ENCODE results near the gene LYG1. TPM values are rescaled to one million over a fixed set of nuclear protein-coding genes. Genes with fewer than 3 reads are reported as not detected.
"Not testable (repeated sequence)": the region's sequence is repeated elsewhere in the genome, so short reads cannot be mapped to it uniquely, and the experiment has no call there.

The LYG1 gene
- total RNA-seq, 2 experiments from 2014 or later: 1.4 to 1.6 TPM

GRCh38 chr2:99335911-99336803, 35.2 kb upstream of the LYG1 start, which contains the start of gene TXNDC9:
Gene TXNDC9, minus strand, starts transcription at chr2:99336333. Its CDS starts 3,123 bp downstream, at chr2:99333210.
- DNase-seq: peak; percentile 99
- Mint-ChIP-seq H3K36me3 (ENCODE audit: low read depth) (peaks cover 23% of the 10 kb centered on the region), H3K27ac (no peak within 1 kb of the TSS), H3K4me1 (ENCODE audit: low read depth) (peaks cover 34% of the 10 kb centered on the region), H3K4me3 (no peak within 1 kb of the TSS), H3K9me3 (ENCODE audit: insufficient read depth) (no peaks in the 10 kb centered on the region), H3K27me3 (ENCODE audit: low read depth) (no peaks in the 10 kb centered on the region)
- peak; percentile 85 for ATAC-seq
- POLR2A ChIA-PET: interaction anchor here (1.2 to 3.0 kb wide), 6 partner anchors 8 to 156 kb away, joined by 4 to 23 read pairs (median 8); partner anchors contain the start of genes MITD1 and MRPL30
- CTCF ChIA-PET: interaction anchor here (0.7 to 2.8 kb wide), 10 partner anchors 12 to 687 kb away, joined by 3 to 17 read pairs (median 4); partner anchors contain the start of genes MITD1, MRPL30 and REV1

GRCh38 chr2:99325384-99325783, 24.4 kb upstream of the LYG1 start:
- CTCF ChIA-PET: no interaction called here
- Mint-ChIP-seq H3K9me3 (ENCODE audit: insufficient read depth) (no peaks in the 10 kb centered on the region), H3K27me3 (ENCODE audit: low read depth) (no peaks in the 10 kb centered on the region), H3K36me3 (ENCODE audit: low read depth) (peaks cover 45% of the 10 kb centered on the region), H3K4me1 (ENCODE audit: low read depth) (no peaks in the 10 kb centered on the region), H3K4me3 (no peak overlapping the region), H3K27ac (no peak overlapping the region)
- DNase-seq (no peak), ATAC-seq (no peak)
- POLR2A ChIA-PET: no interaction called here

- POLR2A ChIA-PET; H3K4me3 Mint-ChIP-seq; H3K9me3 Mint-ChIP-seq (ENCODE audit: insufficient read depth); ATAC-seq; H3K27me3 Mint-ChIP-seq (ENCODE audit: low read depth); H3K27ac Mint-ChIP-seq; DNase-seq; H3K4me1 Mint-ChIP-seq (ENCODE audit: low read depth): not testable (repeated sequence)
- peaks cover 45% of the 10 kb centered on the region for H3K36me3 Mint-ChIP-seq (ENCODE audit: low read depth)
- CTCF ChIA-PET: interaction anchor here (1.0 kb wide), 1 partner anchor 18 kb away, joined by 3 read pairs; the partner anchor contains the start of gene TXNDC9
Observed at GRCh38 chr2:99317873-99318200, 16.8 kb upstream of the LYG1 start.

- ChIA-PET CTCF (no interaction called here), POLR2A (no interaction called here)
- no peaks in the 10 kb centered on the region for H3K27me3 Mint-ChIP-seq (ENCODE audit: low read depth)
- H3K4me1 Mint-ChIP-seq (ENCODE audit: low read depth): peaks cover 4% of the 10 kb centered on the region
- H3K4me3 Mint-ChIP-seq: no peak overlapping the region
- no peak overlapping the region for H3K27ac Mint-ChIP-seq
- ATAC-seq (no peak), DNase-seq (no peak)
- peaks cover 45% of the 10 kb centered on the region for H3K36me3 Mint-ChIP-seq (ENCODE audit: low read depth)
- no peaks in the 10 kb centered on the region for H3K9me3 Mint-ChIP-seq (ENCODE audit: insufficient read depth)
Observed at GRCh38 chr2:99317161-99317872, 16.3 kb upstream of the LYG1 start.

GRCh38 chr2:99299580-99299979, 1.4 kb downstream of the LYG1 start:
- Mint-ChIP-seq H3K27me3 (ENCODE audit: low read depth) (no peaks in the 10 kb centered on the region), H3K9me3 (ENCODE audit: insufficient read depth) (no peaks in the 10 kb centered on the region), H3K27ac (no peak overlapping the region), H3K4me1 (ENCODE audit: low read depth) (no peaks in the 10 kb centered on the region), H3K4me3 (no peak overlapping the region), H3K36me3 (ENCODE audit: low read depth) (peaks cover 2% of the 10 kb centered on the region)
- ATAC-seq: no peak
- no peak for DNase-seq
- ChIA-PET POLR2A (no interaction called here), CTCF (no interaction called here)

GRCh38 chr2:99297994-99298393, 3.0 kb downstream of the LYG1 start:
- CTCF ChIA-PET: no interaction called here
- Mint-ChIP-seq H3K4me3 (no peak overlapping the region), H3K27me3 (ENCODE audit: low read depth) (no peaks in the 10 kb centered on the region), H3K4me1 (ENCODE audit: low read depth) (no peaks in the 10 kb centered on the region), H3K27ac (no peak overlapping the region), H3K9me3 (ENCODE audit: insufficient read depth) (no peaks in the 10 kb centered on the region), H3K36me3 (ENCODE audit: low read depth) (no peaks in the 10 kb centered on the region)
- POLR2A ChIA-PET: no interaction called here
- no peak for DNase-seq
- ATAC-seq: no peak

- Mint-ChIP-seq H3K4me3 (no peak overlapping the region), H3K27ac (no peak overlapping the region), H3K4me1 (ENCODE audit: low read depth) (no peaks in the 10 kb centered on the region), H3K27me3 (ENCODE audit: low read depth) (no peaks in the 10 kb centered on the region), H3K9me3 (ENCODE audit: insufficient read depth) (peaks cover 6% of the 10 kb centered on the region), H3K36me3 (ENCODE audit: low read depth) (peaks cover 6% of the 10 kb centered on the region)
- DNase-seq: no peak
- CTCF ChIA-PET: no interaction called here
- no peak for ATAC-seq
- POLR2A ChIA-PET: no interaction called here
Observed at GRCh38 chr2:99285526-99285925, 15.5 kb downstream of the LYG1 start.

GRCh38 chr2:99279969-99280695, 20.9 kb downstream of the LYG1 start:
- Mint-ChIP-seq H3K36me3 (ENCODE audit: low read depth) (peaks cover 14% of the 10 kb centered on the region), H3K27ac (no peak overlapping the region), H3K9me3 (ENCODE audit: insufficient read depth) (peaks cover 14% of the 10 kb centered on the region), H3K4me3 (no peak overlapping the region), H3K27me3 (ENCODE audit: low read depth) (no peaks in the 10 kb centered on the region), H3K4me1 (ENCODE audit: low read depth) (no peaks in the 10 kb centered on the region)
- no peak for ATAC-seq
- no peak for DNase-seq
- POLR2A ChIA-PET: no interaction called here
- CTCF ChIA-PET: no interaction called here

GRCh38 chr2:99278793-99279291, 22.2 kb downstream of the LYG1 start:
- DNase-seq: no peak
- no peaks in the 10 kb centered on the region for H3K4me1 Mint-ChIP-seq (ENCODE audit: low read depth)
- H3K27ac Mint-ChIP-seq: no peak overlapping the region
- peaks cover 14% of the 10 kb centered on the region for H3K9me3 Mint-ChIP-seq (ENCODE audit: insufficient read depth)
- ATAC-seq: no peak
- no peak overlapping the region for H3K4me3 Mint-ChIP-seq
- CTCF ChIA-PET: no interaction called here
- no peaks in the 10 kb centered on the region for H3K27me3 Mint-ChIP-seq (ENCODE audit: low read depth)
- POLR2A ChIA-PET: no interaction called here
- H3K36me3 Mint-ChIP-seq (ENCODE audit: low read depth): peaks cover 14% of the 10 kb centered on the region

- CTCF ChIA-PET; H3K4me3 Mint-ChIP-seq; H3K4me1 Mint-ChIP-seq (ENCODE audit: low read depth); DNase-seq; ATAC-seq; H3K27ac Mint-ChIP-seq; POLR2A ChIA-PET; H3K27me3 Mint-ChIP-seq (ENCODE audit: low read depth): not testable (repeated sequence)
- H3K9me3 Mint-ChIP-seq (ENCODE audit: insufficient read depth): peaks cover 14% of the 10 kb centered on the region
- peaks cover 14% of the 10 kb centered on the region for H3K36me3 Mint-ChIP-seq (ENCODE audit: low read depth)
Observed at GRCh38 chr2:99278195-99278765, 22.7 kb downstream of the LYG1 start.

- no peak for ATAC-seq
- Mint-ChIP-seq H3K27me3 (ENCODE audit: low read depth) (no peaks in the 10 kb centered on the region), H3K27ac (no peak overlapping the region), H3K36me3 (ENCODE audit: low read depth) (peaks cover 10% of the 10 kb centered on the region), H3K4me3 (no peak overlapping the region), H3K4me1 (ENCODE audit: low read depth) (no peaks in the 10 kb centered on the region), H3K9me3 (ENCODE audit: insufficient read depth) (peaks cover 11% of the 10 kb centered on the region)
- ChIA-PET CTCF (no interaction called here), POLR2A (no interaction called here)
- DNase-seq: no peak
Observed at GRCh38 chr2:99275882-99276281, 25.1 kb downstream of the LYG1 start.
